T-helper 1 cell treated with Interleukin-12 subunit alpha and Interleukin-12 subunit beta and Interleukin-4 antibody, amounts not matched to agents 30 μg/mL and 1 μg/mL, for 36 hours (primary cell): Measurements from ENCODE around the gene CEP95.
"Not testable (repeated sequence)": the region's sequence is repeated elsewhere in the genome, so short reads cannot be mapped to it uniquely, and the experiment has no call there.

ENCODE experiments used
- H3K27ac Mint-ChIP-seq: one replicate; pipeline ENCODE4 v1.8.0; 2021; ENCODE audit warnings: mild to moderate bottlenecking, mixed read lengths
- H3K27me3 Mint-ChIP-seq: one replicate; pipeline ENCODE4 v1.8.0; 2021; ENCODE audit warnings: low read depth, mixed read lengths
- H3K36me3 Mint-ChIP-seq: one replicate; pipeline ENCODE4 v1.8.0; 2021; ENCODE audit warnings: low read depth, mixed read lengths
- H3K4me1 Mint-ChIP-seq: one replicate; pipeline ENCODE4 v1.8.0; 2021; ENCODE audit warnings: low read depth, mixed read lengths
- H3K4me3 Mint-ChIP-seq: one replicate; pipeline ENCODE4 v1.8.0; 2021; ENCODE audit warnings: mild to moderate bottlenecking, moderate library complexity, mixed read lengths
- H3K9me3 Mint-ChIP-seq: one replicate; pipeline ENCODE4 v1.8.0; 2021; ENCODE audit warnings: mixed read lengths

CEP95 gene

GRCh38 chr17:64506576-64507412 is at the start of gene CEP95:
Gene CEP95, plus strand, starts transcription at chr17:64506977. Its CDS starts 121 bp downstream, at chr17:64507098.
- Mint-ChIP-seq H3K9me3 (no peaks in the 10 kb centered on the region), H3K36me3 (peaks cover 53% of the 10 kb centered on the region), H3K4me1 (peaks cover 43% of the 10 kb centered on the region), H3K4me3 (peak within 1 kb of the TSS; percentile 99), H3K27ac (peak within 1 kb of the TSS; percentile 100), H3K27me3 (no peaks in the 10 kb centered on the region)

GRCh38 chr17:64457156-64457555 is 49.6 kb upstream of the CEP95 start:
- H3K4me1 Mint-ChIP-seq = peaks cover 8% of the 10 kb centered on the region
- H3K36me3 Mint-ChIP-seq = peaks cover 2% of the 10 kb centered on the region
- H3K27me3 Mint-ChIP-seq = no peaks in the 10 kb centered on the region
- H3K27ac Mint-ChIP-seq = no peak overlapping the region
- H3K4me3 Mint-ChIP-seq = no peak overlapping the region
- no peaks in the 10 kb centered on the region for H3K9me3 Mint-ChIP-seq

GRCh38 chr17:64458756-64459155 is 48.0 kb upstream of the CEP95 start:
- peaks cover 5% of the 10 kb centered on the region for H3K27me3 Mint-ChIP-seq
- H3K4me3 Mint-ChIP-seq = no peak overlapping the region
- peaks cover 2% of the 10 kb centered on the region for H3K36me3 Mint-ChIP-seq
- peaks cover 8% of the 10 kb centered on the region for H3K4me1 Mint-ChIP-seq
- no peaks in the 10 kb centered on the region for H3K9me3 Mint-ChIP-seq
- no peak overlapping the region for H3K27ac Mint-ChIP-seq

GRCh38 chr17:64459284-64459747 is 47.5 kb upstream of the CEP95 start:
- H3K36me3 Mint-ChIP-seq = peaks cover 2% of the 10 kb centered on the region
- no peak overlapping the region for H3K27ac Mint-ChIP-seq
- peaks cover 5% of the 10 kb centered on the region for H3K27me3 Mint-ChIP-seq
- no peak overlapping the region for H3K4me3 Mint-ChIP-seq
- peaks cover 8% of the 10 kb centered on the region for H3K4me1 Mint-ChIP-seq
- no peaks in the 10 kb centered on the region for H3K9me3 Mint-ChIP-seq

- H3K27ac Mint-ChIP-seq, H3K36me3 Mint-ChIP-seq, H3K9me3 Mint-ChIP-seq, H3K27me3 Mint-ChIP-seq, H3K4me3 Mint-ChIP-seq, H3K4me1 Mint-ChIP-seq: not testable (repeated sequence)
Observed at GRCh38 chr17:64459818-64460217, 47.0 kb upstream of the CEP95 start.

GRCh38 chr17:64460955-64461354 is 45.8 kb upstream of the CEP95 start:
- Mint-ChIP-seq H3K4me1 (peaks cover 7% of the 10 kb centered on the region), H3K27me3 (peaks cover 5% of the 10 kb centered on the region), H3K27ac (no peak overlapping the region), H3K9me3 (no peaks in the 10 kb centered on the region), H3K4me3 (no peak overlapping the region), H3K36me3 (peaks cover 2% of the 10 kb centered on the region)

GRCh38 chr17:64461788-64462187 is 45.0 kb upstream of the CEP95 start:
- H3K4me1 Mint-ChIP-seq = peaks cover 3% of the 10 kb centered on the region
- H3K27me3 Mint-ChIP-seq = peaks cover 5% of the 10 kb centered on the region
- no peak overlapping the region for H3K4me3 Mint-ChIP-seq
- H3K9me3 Mint-ChIP-seq = no peaks in the 10 kb centered on the region
- H3K36me3 Mint-ChIP-seq = no peaks in the 10 kb centered on the region
- H3K27ac Mint-ChIP-seq = no peak overlapping the region

GRCh38 chr17:64466019-64466735 is 40.6 kb upstream of the CEP95 start:
- H3K4me1 Mint-ChIP-seq = peaks cover 2% of the 10 kb centered on the region
- H3K4me3 Mint-ChIP-seq = no peak overlapping the region
- peaks cover 5% of the 10 kb centered on the region for H3K27me3 Mint-ChIP-seq
- no peak overlapping the region for H3K27ac Mint-ChIP-seq
- H3K36me3 Mint-ChIP-seq = peaks cover 2% of the 10 kb centered on the region
- no peaks in the 10 kb centered on the region for H3K9me3 Mint-ChIP-seq

- not testable (repeated sequence) for H3K9me3 Mint-ChIP-seq, H3K4me1 Mint-ChIP-seq, H3K4me3 Mint-ChIP-seq, H3K27me3 Mint-ChIP-seq, H3K27ac Mint-ChIP-seq, H3K36me3 Mint-ChIP-seq
Observed at GRCh38 chr17:64466834-64467233, 39.9 kb upstream of the CEP95 start.

- no peaks in the 10 kb centered on the region for H3K9me3 Mint-ChIP-seq
- H3K27me3 Mint-ChIP-seq = no peaks in the 10 kb centered on the region
- H3K4me1 Mint-ChIP-seq = peaks cover 2% of the 10 kb centered on the region
- peak overlapping the region; percentile 3 for H3K27ac Mint-ChIP-seq
- H3K36me3 Mint-ChIP-seq = peaks cover 2% of the 10 kb centered on the region
- H3K4me3 Mint-ChIP-seq = no peak overlapping the region
Observed at GRCh38 chr17:64470625-64471024, 36.2 kb upstream of the CEP95 start.

GRCh38 chr17:64471440-64471839 is 35.3 kb upstream of the CEP95 start:
- Mint-ChIP-seq H3K27ac (no peak overlapping the region), H3K27me3 (no peaks in the 10 kb centered on the region), H3K9me3 (no peaks in the 10 kb centered on the region), H3K4me3 (no peak overlapping the region), H3K4me1 (peaks cover 2% of the 10 kb centered on the region), H3K36me3 (peaks cover 2% of the 10 kb centered on the region)

GRCh38 chr17:64472564-64472963 is 34.2 kb upstream of the CEP95 start:
- Mint-ChIP-seq H3K4me3 (no peak overlapping the region), H3K27ac (no peak overlapping the region), H3K36me3 (no peaks in the 10 kb centered on the region), H3K4me1 (no peaks in the 10 kb centered on the region), H3K9me3 (no peaks in the 10 kb centered on the region), H3K27me3 (no peaks in the 10 kb centered on the region)

- Mint-ChIP-seq H3K4me3 (no peak overlapping the region), H3K36me3 (peaks cover 7% of the 10 kb centered on the region), H3K27ac (no peak overlapping the region), H3K4me1 (no peaks in the 10 kb centered on the region), H3K27me3 (no peaks in the 10 kb centered on the region), H3K9me3 (no peaks in the 10 kb centered on the region)
Observed at GRCh38 chr17:64477849-64478248, 28.9 kb upstream of the CEP95 start.

GRCh38 chr17:64480951-64481350 is 25.8 kb upstream of the CEP95 start:
- H3K4me1 Mint-ChIP-seq = peaks cover 12% of the 10 kb centered on the region
- H3K27ac Mint-ChIP-seq = no peak overlapping the region
- no peaks in the 10 kb centered on the region for H3K9me3 Mint-ChIP-seq
- H3K4me3 Mint-ChIP-seq = no peak overlapping the region
- H3K27me3 Mint-ChIP-seq = no peaks in the 10 kb centered on the region
- H3K36me3 Mint-ChIP-seq = peaks cover 29% of the 10 kb centered on the region

- H3K4me1 Mint-ChIP-seq = peaks cover 12% of the 10 kb centered on the region
- H3K36me3 Mint-ChIP-seq = peaks cover 36% of the 10 kb centered on the region
- H3K4me3 Mint-ChIP-seq = no peak overlapping the region
- no peak overlapping the region for H3K27ac Mint-ChIP-seq
- H3K9me3 Mint-ChIP-seq = no peaks in the 10 kb centered on the region
- H3K27me3 Mint-ChIP-seq = no peaks in the 10 kb centered on the region
Observed at GRCh38 chr17:64484380-64484779, 22.4 kb upstream of the CEP95 start.
